NCI-H1930 (cell line): ENCODE data around the gene ASPRV1.

ENCODE experiments used
- DNase-seq, 2 experiments: peaks; one replicate each; lab custom pipeline; 2025; lab: John Stamatoyannopoulos, UW

ASPRV1 gene

DNA sequence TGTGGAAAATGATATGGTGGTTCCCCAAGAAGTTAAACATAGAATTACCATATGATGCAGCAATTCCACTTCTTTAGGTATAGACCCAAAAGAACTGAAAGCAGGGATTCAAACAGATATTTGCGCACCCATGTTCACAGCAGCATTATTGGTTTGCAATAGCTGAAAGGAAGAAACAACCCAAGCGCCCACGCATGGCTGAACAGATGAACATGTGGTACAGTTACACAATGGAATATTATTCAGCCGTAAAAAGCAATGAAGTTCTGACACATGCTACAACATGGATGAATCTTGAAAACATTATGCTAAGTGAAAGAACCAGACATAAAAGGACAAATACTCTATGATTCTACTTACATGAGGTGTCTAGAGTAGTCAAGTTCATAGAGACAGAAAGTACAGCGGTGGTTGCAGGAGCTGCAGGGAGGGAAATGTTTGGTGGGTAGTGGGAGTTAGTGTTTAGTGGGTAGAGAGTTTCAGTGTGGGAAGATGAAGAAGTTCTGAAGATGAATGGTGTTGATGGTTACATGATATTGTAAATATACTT lies 26.7 kb upstream of the ASPRV1 start:
- no peak for DNase-seq

DNA sequence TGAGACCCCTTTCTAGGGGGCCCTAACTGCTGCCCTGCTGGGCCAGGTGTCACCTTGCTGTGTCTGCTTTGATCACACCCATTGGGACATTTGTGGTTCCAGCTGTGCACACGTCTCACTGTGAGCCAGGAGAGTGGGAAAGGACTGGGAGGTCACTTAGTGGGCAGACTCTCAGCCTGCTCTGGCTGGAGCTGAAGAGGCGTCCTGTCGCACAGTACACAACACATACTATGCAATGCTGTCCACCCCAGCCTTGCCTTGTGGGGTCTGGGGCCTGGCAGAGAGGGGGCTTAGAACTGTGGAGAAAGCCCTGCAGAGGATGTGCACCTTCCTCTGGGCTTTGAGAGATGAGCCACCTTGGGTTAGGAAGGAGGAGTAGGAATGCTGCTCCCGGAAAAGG lies 25.3 kb upstream of the ASPRV1 start:
- DNase-seq, result no peak

DNA sequence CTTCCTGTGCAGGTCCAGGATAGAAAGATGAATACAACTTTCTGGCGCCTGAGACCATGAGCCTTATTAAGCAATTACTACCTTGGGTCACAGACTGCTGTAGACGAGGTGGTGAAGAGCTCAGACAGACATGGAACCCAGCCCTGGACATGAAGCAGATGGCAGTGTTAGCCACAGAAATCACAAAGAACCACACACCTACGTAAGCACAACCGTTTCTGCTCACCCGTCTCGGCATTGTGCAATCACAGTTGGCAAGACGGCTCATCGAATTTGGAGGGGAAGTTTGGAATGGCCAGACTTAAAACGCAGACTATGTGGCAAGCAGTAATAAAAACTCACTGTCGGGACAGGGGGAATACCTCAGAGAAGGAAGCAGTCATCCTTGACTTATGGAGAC lies 24.3 kb upstream of the ASPRV1 start:
- no peak for DNase-seq

DNA sequence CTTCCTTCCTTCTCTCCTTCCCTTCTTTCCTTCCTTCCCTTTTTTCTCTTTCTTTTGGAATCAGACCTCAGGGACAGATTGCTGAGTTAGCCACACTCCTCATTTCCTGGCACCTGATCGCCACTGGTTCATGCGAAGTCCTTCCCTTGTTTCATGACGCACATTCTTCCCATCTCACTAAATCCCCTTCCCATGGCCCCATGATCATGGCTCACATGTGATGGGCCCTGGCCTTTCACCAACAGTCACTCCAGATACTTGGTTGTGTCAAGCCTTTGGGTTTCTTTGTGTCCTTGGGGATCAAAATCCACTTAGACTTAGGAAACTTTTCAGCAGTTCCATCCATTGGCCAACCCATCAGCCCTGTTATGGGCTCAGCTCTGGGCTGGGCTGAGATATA lies 23.8 kb upstream of the ASPRV1 start:
- DNase-seq, result no peak

DNA sequence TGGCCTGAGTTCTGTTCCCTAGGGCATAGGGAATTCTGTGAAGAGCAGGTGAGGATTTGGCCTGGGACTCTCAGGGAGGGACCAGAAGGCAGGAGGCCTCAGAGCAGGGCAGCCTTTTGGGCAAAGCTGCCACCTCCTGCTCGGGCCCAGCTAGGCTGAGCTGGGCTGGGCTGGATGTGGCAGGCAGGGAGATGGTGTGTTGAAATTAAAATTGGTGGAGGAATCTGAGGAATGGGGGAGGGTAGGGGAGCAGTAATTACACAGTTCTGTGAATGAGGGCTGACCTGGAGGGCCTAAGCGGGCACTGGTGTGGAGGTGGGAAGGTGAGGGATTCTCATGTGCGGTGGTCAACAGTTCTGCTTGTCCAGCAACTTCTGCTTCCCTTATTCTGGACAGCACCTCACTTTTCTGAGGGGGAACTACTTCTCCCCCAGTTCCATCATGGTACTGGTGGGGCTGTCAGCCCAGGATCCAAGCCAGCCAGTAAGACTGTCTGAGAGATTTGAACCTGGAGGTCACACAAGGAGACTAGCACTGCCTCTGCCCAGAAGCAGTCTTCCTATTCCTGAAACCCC lies 22.0 kb upstream of the ASPRV1 start:
- DNase-seq, result no peak

DNA sequence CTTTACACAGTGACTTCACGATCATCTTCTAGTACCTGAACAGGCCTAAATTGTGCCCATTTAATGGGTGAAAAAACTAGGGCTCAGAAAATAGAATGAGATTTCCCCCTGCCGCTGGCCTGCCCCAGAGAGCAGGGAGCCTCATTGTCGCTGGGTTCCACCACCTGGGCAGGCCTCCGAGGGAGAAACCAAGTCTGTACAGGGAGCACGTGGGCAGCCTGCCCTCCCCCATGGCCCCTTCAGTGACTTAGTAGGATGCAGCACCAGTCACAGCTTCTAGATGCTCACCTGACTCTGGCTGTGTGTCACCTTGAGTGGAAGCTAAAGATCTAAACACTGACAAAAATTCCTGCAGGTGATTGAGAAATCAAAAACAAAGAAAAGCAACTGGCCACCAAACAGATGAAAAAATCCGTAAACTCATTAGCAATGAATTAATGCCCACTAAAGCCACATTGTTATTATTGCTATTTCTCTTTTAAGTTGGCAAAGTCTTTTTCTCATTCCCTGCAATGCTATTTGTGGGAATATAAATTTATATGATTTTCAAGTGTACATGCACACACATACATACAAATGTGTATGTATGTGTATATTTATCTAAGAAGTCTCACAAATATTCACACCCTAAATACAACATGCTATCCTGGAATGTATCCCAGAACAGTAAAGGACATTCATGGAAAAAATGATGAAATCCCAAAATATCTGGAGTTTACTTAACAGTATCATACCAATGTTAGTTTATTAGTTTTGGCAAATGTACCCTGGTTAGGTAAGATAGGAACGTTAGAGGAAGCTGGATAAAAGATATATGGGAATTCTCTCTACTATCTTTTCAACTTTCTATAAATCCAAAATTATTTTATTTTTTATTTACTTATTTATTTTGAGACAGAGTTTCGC lies 18.7 kb upstream of the ASPRV1 start:
- no peak for DNase-seq

DNA sequence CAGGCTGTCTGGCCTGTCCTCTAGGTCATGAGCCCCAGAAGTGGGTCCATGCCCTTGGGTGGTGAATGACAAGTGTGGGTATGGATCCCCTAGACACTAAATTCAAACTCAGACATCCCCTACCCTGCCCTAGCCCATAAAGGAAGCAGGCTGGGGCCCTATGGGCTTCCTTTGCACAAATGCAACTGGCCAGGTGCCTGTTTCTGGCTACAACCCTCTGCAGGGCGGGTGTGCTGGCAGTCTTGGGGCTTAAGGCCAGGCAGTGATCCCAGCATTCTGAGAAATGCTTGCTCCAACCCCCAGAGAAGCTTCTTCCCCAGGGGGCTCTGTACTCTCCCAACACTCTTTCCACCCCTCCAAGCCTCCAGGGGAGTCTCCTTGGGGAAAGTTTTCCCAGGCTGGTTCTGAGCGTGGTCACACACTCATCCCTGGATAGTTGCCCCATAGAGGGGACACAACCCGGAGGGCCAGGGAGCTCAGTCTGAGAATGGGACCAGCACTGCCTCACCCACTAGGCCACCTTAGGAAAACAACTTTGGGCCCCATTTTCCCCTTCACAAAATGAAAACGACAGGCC lies 16.6 kb upstream of the ASPRV1 start:
- no peak for DNase-seq

DNA sequence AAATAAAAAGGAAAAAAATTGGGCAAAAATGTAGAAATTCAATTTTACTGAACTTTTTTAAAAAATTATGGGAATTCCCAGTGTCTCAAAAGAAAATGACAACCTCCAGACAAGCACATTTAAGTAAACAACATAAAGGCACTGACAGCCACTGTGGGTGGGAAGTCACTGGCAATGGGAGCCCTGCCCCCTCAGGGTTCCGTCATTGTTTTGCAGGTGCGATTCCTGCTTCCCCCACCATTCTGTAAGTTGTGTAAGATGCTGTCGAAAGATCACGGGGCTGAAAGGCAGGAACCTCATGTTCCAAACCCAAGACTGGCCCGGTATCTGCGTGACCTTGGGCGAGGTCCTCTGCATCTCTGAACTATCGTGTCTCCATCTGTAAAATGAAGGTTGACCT lies 15.8 kb upstream of the ASPRV1 start:
- no peak for DNase-seq

DNA sequence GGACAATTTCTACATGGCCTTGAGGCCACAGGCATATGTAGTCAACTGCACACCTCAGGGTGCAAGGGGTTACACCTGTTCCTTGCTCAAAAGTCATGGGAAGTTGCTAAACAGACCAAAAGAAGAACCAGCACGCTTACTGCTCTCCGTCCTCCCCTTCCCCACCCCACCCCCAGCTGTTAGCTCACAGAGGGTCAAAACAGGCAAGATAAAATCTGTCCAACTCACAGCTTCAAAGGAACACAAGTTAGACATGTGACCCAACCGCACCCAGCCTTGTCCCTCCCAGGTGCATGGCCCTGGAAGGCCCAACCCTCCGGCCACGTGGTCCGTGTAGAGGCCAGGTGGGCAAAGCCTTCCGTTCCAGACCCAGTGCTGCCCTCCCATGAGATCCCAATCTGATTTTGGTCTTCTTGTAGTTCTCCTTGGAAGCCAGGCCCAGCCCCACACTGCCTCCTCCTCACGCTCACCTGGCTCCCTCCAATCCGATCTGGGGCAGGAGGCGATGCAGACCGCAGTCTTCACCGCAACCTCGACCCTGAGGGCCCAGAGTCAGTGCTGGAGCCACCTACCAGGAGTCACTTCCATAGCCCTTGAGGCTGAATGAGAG lies 14.5 kb upstream of the ASPRV1 start:
- DNase-seq, result no peak

DNA sequence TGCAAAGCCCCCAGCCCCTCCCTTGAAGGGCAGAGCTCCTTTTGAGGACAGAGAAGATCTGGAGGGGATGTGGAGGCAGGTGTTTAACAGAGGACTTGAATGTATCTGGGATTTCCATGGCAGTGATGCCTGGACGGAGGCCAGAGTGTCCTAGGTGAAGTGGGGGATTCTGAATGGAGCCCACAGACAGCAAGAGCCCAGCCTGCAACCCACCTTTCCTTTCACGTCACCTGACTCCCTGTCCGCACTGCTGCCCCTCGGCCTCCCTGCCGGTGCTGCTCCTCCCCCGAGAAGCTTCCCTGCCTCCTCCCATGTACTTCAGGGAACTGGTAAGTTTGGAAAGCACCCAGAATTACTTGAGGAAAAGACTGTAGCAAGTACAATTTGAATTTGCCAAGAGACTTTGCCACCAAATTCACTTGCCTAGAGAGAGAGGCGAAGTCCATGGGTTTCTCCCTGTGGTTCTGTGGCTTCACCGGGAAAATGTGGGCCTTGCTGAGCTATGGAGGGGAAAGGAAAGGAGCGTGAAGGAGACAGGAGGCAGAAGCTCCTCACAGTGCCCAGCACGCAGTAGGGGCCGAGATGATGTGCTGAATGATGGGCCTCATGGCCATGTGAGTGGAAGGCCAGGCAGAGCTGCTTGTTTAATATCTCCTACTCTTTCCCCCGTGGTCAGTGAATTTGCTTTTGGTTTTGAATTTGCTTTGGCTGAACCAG lies 13.9 kb upstream of the ASPRV1 start:
- DNase-seq, result no peak

DNA sequence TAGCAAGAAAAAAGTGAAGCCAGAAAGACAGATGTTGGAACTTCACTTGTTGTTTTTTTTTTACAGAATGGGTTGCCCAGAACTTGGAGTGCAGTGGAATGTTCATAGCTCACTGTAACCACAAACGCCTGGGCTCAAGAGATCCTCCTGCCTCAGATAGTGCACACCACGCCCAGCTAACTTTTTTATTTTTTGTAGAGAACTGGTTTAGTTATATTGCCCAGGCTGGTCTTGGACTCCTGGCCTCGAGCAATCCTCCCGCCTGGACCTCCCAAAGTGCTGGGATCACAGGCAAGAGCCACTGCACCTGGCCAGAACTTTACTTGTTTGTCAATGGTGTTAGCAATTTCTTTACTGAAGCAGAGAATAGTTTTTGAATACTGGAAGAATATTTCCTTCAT lies 11.9 kb upstream of the ASPRV1 start:
- no peak for DNase-seq

DNA sequence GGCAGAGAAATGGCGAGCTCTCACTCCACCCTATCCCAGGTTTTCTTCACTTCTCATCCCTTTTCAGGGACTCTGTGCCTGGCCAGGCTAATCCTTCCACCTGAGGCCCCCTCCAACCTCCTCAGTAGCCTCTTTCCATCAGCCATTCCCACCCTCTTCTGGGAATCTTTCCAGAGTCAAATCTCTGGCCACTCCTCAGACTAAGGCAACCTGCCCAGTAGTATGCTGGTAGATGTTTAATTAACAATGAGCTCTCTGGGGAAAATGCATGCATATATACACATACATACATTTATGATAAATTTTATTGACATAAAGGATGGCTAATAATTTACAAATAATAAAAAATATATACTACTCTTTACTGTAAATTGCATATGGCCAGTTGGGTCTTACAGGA lies 11.4 kb upstream of the ASPRV1 start:
- no peak for DNase-seq

DNA sequence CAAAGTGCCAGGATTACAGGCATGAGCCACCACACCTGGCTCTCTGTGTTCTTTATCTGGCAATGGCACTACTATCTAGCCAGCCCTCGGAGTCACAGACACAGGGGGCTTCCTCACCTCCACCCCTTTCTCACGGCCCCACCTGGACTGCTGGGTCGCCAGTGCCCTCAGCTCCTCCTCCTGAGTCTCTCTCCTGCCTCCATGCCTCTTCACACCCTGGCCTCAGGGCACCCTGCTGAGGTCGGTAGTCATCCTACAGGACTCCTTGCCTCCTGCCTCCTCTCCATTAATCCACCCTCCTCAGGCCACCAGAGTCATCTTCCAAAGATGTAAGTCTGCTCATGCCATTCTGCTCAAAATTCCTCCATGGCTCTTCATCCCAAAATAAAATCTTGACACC lies 8.6 kb upstream of the ASPRV1 start:
- DNase-seq, result no peak

DNA sequence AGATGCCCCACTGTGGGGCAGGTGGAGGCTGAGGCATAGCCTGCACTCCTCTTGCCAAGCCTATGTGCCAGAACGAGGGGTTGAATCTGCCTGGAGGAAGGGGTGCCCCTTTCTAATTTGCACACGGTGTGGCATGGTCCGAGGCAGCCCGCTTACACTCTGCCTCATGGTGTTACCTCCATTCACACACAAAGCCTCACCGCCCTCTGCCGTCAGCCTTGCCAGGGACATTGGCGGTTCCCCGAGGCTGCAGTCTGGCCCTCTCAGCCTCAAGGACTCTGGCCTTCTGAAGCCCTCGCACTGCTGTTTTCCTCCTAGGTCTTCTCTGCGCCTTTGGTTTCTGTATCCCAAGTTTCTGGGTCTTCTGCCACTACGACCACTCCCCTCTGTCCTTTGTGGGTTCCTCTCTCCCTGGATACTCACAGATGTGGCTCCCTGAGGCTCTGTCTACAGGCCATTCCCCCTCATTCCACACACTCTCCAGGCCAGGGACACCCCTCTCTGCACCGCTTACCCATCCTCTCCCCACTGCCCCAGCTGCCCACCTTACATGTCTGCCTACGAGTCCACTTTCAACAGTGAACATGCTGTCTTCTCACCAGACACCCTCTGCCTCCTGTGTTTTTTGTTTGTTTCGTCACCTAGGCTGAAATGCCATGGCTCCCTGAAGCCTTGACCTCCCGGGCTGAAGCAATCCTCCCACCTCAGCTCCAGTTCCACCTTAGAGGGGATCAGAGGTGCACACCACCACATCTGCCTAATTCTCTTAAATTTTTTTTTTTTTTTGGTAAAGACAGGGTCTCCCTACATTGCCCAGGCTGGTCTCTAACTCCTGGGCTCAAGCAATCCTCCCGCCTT lies 7.9 kb upstream of the ASPRV1 start:
- no peak for DNase-seq

DNA sequence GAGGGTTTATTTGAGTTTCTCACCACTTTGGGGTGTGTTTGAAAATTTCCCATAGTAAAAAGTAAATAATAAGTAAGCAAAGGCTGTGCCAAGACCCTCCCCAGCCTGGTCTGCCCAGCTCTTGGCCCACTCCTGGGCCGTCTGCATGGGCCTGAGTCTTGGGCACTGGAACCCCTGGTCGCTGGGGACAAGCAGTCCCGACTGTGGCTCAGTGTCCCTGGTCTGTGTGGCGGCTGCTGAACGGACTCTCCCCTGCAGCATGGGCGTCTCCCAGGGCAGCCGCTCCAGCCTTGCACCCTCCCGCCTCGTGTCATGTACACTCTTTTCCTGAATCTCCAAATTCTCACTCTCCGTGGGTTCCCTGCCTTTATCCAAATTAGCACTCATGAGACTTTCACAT lies 7.2 kb upstream of the ASPRV1 start:
- DNase-seq, result no peak

DNA sequence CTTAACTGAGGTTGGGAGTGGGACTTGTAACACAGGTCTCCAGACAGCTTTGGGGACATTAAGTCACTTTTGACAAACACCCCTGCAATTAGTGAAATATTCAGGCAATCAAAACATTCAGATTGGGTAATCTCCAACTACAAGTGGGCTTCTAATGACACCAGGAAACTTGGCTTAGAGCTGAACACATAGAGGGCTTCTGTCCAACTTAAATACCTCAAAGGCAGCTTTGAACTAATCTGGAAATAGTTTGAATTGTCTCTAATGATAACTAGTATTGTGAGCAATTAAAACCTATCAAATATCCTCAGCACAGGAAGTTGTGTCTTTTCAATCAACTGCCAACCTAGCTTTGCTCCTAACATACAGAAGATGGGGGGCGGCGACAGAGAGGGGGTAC lies 5.1 kb upstream of the ASPRV1 start:
- DNase-seq, result no peak

DNA sequence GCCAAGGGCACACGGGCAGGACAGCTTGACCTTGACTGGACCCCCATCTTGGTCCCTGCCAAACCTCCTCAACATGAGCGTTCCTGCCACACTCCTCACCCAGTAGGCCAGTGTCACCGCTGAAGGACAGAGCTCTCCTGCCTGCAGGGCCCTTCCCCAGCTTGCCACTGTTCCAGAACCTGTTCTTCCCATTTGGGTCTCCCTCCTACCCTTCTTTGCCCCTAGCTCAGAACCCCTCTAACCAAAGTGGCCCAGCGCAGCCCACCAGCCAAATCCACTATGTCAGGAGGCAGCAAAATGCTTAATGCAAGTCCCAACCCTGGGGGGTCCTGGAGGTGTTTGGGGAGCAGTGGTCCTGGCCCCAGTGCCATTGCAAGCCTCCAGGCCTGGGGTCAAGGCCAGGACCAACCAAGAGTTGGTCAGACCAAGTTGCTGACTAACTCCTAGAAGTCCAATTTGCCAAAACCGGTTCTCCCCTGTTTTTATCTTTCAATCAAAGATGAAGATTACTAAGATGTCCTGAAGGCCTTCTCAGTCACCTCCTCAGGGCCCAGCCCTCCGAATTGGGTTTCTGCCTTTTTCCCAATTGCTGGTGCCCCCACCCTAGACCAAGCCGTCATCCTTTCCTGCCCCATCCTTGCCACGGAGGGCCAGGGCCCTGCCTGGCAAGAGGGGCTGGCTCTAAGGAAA lies 4.5 kb upstream of the ASPRV1 start:
- no peak for DNase-seq

DNA sequence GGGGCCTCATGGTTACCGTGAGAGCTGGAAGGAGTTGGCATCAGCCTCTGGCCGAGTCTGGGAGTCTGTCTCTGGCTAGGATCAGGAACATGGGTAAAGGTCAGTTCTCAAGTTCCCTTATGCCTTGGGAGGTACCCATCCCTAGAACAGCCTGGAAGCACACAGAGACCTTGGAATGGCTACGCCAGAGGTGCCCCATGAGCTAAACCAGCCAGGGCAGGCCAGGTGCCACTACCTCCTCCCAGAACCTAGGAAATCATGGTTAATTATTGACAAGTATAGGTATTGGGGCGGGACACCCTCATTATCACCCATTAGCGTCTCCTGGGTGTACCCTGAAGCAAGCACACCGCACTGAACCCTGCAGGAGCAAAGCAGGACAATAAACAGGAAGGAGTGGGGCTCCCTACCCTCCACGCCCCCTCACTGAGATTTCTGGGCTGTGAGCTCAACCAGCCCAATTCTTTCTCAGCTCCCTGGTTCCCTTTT lies 3.0 kb upstream of the ASPRV1 start:
- DNase-seq, result no peak

DNA sequence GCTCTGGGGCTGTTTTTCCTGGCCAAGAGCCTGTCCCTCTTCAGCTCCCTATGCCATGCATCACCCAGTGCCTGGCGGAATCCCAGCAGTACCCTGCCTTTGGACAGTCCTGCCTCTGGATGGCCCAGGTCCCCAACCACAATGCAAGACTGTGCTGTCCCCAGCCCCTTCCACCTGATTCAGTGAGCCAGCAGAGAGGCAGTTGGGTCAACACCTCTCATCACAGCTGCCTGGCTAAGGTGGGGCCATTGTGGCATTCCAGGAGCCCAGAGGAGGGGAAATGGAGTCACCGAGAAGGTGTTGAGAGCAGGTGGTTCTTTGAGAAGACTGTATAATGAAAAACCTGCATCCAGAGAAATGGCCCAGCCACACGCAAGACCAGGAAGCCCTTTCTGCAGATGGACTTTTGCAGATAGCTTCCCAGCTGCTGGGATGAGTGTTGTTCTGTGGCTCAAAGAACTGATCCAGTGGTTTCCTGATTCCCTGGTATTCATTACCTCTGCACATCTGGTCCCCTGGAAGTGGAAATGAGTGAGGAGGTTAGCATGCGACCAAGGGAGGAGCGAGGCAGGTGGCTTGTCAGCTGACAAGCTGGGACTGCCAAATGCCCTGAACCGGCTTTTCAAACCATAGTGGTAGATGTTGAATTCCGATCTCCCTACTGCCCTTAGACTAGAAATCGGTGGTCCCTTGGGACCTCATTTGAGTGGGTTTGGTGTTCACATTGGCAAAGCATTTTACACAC lies 1.7 kb upstream of the ASPRV1 start:
- no peak for DNase-seq

DNA sequence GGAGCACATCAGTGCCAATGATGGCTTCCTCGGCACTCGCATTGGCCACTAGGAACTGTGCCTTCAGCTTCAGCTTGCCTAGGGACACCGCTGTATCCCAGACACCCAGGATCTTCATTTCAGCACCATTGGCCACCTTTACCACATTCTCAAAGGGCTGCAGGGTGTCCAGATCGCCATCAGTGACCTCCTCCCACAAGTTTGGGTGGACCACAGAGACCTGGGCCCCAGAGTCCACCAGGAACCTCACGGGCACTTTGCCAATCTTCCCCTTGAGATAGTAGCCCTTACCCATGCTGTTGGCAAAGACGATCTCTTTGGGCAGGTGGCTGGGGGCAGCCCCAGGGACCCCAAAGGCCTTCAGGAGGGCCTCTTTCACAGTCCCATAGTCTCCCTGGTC lies 610 bp downstream of the ASPRV1 start:
- DNase-seq, result no peak
